HG03565 (cell line): ENCODE measurements around the gene CMIP.

Experiments
- ATAC-seq: cut with Tn5 transposase; IDR thresholded peaks from one replicate; pipeline ENCODE4 v1.9.1; 2021; ENCODE audit warnings: mild to moderate bottlenecking, moderate library complexity; ENCODE audit not compliant: unreplicated experiment

The CMIP gene

GRCh38 chr16:81458827-81459598 is 14.4 kb downstream of the CMIP start:
- ATAC-seq: no peak

DNA sequence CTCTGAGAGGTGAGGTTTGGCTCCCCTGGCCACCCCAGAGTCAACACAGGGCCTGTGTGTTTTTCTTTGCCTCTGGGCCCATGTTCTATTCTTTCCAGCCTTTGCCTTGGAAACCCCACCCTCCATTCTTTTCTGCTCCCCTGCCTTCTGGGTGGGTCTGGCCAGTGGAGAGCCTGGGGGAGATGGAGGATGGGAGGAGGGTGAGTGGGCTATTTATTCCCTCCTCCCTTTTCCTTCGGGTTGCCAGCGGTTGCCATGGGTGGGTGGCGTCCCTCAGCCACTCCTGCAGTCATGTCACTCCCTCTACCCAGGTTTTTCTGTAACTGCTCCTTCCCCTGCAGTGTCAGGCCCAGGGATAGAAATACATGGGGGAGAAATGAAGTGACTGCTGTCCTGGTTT is 15.5 kb downstream of the CMIP start:
- ATAC-seq: no peak

DNA sequence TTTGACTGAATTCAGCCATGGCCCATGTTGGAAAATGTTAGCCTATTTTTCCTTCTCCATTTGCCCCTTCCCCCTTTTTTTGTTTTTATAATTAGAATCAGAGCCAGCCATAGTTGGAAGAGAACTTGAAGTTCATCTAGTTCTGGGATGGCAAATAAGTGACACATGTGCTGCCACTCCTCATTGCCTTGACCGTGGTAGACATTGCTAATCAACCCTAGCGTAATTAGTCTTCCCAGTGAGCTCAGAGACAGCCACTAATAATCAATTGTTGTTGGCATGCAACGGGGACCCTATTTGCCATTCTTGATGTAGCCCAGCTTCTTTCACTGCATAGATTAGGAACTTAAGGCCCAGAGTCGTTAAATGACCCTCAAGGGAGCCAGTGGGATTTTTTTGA is 16.6 kb downstream of the CMIP start:
- no peak for ATAC-seq

DNA sequence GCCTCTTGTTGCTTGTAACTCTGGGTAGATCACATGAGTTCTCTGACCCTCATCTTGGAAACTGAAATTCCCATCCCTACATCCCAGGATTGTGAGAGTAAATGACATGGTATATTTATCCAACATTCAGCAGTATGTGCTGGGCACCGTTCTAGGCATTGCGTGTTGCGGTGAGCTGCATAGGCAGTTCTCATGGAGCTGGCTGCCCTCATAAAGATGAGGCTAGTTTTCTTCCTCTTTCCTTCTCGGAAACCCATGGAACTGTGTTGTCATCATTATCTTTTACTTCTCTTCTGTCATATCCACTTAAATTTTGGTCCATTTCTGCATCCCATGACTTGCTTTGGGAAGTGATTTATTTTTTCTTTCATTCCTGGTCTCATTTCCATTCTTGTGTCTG is 17.2 kb downstream of the CMIP start:
- no peak for ATAC-seq

DNA sequence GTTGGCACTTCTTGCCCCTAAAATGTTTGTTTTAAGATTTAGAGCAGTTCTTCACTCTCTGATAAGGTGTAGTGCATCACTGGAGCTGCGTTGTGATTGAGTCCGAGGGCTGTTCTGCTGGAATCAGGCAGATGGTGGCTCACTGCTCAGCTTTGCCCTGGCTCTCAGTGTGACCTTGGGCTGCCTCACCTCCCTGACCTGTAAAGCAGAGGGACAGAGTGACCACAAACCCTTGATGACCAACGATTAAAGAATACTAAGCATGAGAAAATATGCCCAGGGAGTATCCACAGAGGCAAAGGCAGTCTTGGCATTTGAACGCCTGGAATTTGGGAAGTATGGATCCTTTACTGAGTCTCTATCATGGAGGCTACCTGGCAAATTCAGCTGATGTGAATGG is 18.1 kb downstream of the CMIP start:
- no peak for ATAC-seq

DNA sequence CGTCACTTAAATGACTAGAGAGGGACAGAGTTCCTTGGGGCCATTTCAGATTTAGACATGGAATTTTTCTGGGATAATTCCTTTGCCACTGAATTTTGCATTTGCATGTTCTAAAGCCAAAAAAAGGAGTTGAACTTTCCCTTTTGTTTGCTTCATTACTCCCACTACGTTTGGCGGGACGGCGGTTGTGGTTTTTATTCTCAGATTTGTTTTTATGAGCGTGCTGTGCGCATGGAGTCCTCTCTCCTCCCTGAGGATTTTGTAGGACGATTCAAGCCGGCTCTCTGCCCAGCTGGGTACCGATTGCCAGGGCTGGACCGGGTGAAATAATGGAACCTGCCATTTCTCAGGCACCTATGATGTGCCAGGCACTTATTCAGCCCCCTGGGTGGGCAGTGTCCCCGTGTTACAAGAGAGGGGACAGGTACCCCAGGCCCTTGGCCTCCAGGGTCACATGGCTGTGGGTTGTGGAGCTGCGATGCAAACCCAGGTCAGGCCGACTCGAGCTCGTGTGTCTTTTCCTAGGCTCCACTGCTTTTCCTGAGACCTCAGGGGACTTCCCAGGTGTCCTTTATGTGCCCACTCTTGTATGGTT is 18.8 kb downstream of the CMIP start:
- ATAC-seq: no peak

DNA sequence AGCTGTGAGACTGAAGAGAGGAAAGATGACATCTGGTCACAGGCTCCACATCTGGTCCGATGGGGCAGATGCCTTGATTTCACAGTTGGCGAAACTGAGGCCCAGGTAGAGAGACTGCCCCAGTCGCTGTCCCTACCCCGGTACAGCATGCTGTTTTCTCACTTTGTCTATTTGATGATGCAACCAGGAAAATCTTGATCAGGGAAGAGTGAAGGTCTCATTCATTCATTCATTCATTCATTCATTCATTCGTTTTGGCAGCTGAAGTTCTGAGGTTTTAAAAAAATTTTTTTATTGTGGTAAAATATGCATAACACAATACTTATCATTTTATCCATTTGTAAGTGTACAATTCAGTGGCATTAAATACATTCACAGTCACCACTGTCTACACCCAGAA is 19.7 kb downstream of the CMIP start:
- ATAC-seq: no peak

DNA sequence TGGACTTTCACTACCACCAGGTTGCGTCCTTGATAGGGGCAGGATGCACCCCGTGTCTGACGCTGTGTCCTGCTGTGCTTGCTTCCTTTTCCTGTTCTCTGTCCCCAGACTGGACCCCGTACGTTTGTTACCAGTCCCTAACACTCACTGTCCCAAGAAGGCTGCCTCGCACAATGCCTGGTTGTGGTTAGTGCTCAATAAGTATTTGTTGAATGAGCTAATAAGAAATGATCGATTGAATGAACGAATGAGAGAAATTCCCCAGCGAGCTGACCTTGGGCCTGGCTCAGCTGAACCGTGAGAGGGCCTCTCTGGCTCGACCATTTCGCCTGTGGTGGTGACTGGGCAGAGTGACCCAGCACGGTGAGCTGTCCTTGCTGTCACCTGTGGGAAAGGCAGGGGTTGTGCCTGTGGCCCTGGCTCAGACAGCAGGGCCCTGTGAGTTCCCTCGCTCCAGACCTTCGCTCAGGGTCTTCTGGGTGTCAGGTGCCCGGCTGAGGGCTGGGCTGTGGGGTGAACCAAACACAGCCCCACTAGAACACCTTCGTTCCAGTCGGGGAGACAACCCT is 20.9 kb downstream of the CMIP start:
- ATAC-seq: no peak

- no peak for ATAC-seq
These were observed 21.9 kb downstream of the CMIP start for GRCh38 chr16:81466356-81466980.

DNA sequence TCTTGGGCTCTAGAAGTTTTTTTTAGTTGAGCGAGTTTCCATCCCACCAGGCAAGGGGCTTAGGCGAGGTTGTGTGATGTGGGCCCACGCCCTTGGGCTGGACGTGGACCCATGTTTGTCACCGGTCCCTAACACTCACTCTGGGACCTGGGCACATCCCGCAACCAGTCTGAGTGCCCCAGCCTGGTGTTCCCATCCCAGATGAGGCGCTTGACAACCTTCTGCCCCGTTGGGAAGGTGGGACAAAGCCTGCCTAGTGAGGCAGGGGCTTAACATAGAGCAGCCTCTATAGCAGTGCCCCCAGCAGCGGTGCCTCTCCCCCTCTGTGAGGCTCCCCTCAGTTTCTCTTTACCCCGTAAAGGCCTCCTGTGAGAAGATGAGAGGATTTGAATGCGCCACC is 22.5 kb downstream of the CMIP start:
- ATAC-seq: no peak

GRCh38 chr16:81467815-81468214 is 23.2 kb downstream of the CMIP start:
- no peak for ATAC-seq

GRCh38 chr16:81468269-81468902 is 23.8 kb downstream of the CMIP start:
- no peak for ATAC-seq

GRCh38 chr16:81469183-81469677 is 24.6 kb downstream of the CMIP start:
- ATAC-seq: no peak

GRCh38 chr16:81469710-81470535 is 25.3 kb downstream of the CMIP start:
- ATAC-seq: peak; percentile 75

DNA sequence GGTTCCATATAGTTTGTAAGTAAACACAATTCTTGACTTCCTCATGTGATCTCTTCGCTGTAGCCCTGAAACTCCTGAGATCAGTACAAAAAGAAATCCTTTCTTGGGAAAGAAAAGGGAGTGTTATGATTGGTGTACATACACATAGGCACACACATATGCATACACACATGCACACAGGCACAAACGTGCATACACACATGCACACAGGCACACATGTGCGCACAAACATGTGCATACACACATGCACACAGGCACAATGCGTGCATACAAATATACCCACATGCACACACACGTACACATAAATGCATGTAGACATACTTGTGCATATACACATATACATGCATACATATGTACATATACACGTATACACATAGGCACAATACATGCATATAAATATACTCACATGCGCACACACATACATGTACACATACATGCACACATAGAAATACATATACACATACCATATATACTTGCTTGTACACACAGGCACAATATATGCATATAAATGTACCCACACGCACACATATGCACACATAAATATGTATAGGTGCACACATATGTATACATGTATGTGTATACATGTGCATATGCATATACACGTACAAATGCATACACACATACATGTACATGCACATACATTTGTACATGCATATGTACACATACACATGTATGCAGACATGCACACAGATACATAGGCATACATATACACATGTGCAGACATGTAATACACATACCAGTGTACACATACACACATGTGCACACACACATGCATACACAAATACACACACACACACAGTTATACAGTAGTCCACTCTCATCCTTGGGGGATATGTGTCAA is 26.4 kb downstream of the CMIP start:
- ATAC-seq: no peak

DNA sequence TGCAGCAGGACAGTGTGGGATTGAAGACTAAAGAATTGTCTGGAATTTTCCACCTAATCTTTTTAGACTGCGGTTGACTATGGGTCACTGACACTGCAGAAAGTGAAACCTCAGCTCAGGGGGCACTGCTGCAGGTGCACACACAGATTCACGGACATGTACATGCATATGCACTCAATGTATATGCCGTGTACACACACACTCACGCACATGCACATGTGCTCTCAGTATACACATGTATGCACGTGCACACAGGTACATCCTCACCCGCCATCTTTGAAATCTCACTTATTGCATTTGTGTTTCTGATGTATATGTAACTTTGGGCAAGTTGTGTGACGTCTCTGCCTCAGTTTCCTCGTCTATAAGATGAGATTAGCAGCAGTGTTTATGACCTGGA is 27.3 kb downstream of the CMIP start:
- ATAC-seq: no peak

DNA sequence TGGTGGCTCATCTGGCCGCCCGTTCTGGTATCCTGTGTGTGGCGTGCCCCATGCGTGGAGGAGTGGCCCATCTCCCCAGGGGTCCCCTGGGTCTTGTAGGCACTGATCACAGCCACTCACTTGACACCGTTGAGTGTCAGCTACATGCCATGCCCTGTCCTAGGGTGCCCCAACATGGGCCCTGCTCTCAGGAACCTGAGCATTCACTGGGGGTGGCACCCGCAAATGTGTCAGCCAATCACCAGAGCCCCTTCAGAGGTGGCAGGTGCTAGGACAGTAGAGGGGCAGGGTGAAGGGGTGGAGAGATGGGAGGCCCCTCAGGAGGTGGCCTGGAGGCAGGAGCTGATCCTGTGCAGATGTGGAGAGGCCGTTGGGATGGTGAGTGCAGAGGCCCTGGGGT is 27.8 kb downstream of the CMIP start:
- ATAC-seq: no peak

GRCh38 chr16:81473066-81473488 is 28.5 kb downstream of the CMIP start:
- ATAC-seq: no peak

DNA sequence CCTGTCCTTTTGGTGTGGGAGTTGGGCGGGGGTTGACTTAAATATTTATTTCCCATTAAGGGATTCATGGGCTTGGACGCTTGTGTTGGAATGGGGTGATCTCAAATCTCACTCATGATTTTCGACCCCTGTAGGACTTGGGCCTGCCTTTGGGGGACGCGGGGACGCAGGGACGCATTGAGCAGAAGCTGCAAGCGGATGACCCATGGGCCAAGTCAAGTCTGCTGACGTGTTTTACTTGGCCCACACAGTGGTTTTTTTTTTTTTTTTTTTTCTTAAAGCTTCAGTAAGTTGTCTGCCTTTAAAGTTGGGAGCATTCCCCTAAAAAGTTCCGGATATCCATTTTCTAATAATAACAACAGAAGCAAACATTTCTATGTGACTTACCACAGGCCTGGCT is 28.9 kb downstream of the CMIP start:
- ATAC-seq: no peak
